ENCODE data around the gene PACRG. TPM values are rescaled to one million over a fixed set of nuclear protein-coding genes. Genes with fewer than 3 reads are reported as not detected.

PACRG gene
- total and polyA plus RNA-seq, 2 of the 13 experiments (the other 11 are each of a cell fraction or from before 2014, with no cell fraction given) = 0.13 TPM; not detected in 1

DNA sequence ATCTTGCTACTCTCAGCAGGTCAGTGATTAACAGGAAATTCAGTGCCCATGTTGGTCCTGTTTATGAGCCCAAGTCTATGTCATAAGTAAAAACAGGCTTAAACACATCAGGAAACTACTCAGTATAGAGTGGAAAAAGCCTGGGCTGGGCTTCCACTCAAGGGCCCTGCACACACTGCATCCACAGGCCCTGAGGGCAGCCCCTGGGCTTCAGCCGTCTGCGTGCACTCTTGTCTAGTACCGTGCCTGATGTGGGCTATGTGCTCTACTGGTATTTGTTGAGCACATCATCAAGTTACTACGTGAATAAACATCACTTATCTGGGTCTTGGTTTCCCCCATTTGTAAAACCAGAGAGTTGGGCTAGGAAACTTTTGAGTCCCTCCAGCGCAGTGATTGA, 135.2 kb downstream of the PACRG start:
- Histone ChIP-seq H4K20me1 (ENCODE audit: insufficient read depth, low read length) (no peaks in the 10 kb centered on the region), H3K36me3 (replicated peaks in 1 of 2; ENCODE audit: control insufficient read depth in 1 of 2, insufficient read depth in 2 of 2, low read length in 2 of 2) (no peaks in the 10 kb centered on the region), H3K4me2 (ENCODE audit: low read depth, low read length) (no peak overlapping the region), H3K9ac (ENCODE audit: insufficient read depth, low read depth, low read length) (no peak overlapping the region), H3K27ac (ENCODE audit: extremely low read length, insufficient read depth, low read length) (no peak overlapping the region), H2AFZ (ENCODE audit: low read length) (no peak overlapping the region), H3K4me1 (ENCODE audit: insufficient read depth, low read length) (no peaks in the 10 kb centered on the region), H3K4me3 (replicated peaks in 1 of 3; ENCODE audit: insufficient read depth in 1 of 3, low read depth in 2 of 3, low read length in 3 of 3) (no peak overlapping the region), H3K9me3 (ENCODE audit: low read length) (no peaks in the 10 kb centered on the region), H3K27me3 (ENCODE audit: control insufficient read depth in 1 of 2, insufficient read depth in 2 of 2, low read length in 2 of 2) (no peaks in the 10 kb centered on the region), H3K79me2 (ENCODE audit: insufficient read depth, low read length) (no peaks in the 10 kb centered on the region)
- 21% methylated on average over 5 of the region's 5 CpGs for WGBS (ENCODE audit: low lambda C conversion rate)
- no peak for TF ChIP-seq ZNF589 (CRISPR knock-in tag; conservative IDR thresholded peaks at IDR 0.05)
- no peak for TF ChIP-seq HNRNPL (IDR thresholded peaks at IDR 0.05; ENCODE audit: low read depth, low read length)
- TF ChIP-seq ZNF788 (CRISPR knock-in tag; IDR thresholded peaks at IDR 0.05; ENCODE audit: borderline replicate concordance) = no peak
- TF ChIP-seq, protein P1, sequence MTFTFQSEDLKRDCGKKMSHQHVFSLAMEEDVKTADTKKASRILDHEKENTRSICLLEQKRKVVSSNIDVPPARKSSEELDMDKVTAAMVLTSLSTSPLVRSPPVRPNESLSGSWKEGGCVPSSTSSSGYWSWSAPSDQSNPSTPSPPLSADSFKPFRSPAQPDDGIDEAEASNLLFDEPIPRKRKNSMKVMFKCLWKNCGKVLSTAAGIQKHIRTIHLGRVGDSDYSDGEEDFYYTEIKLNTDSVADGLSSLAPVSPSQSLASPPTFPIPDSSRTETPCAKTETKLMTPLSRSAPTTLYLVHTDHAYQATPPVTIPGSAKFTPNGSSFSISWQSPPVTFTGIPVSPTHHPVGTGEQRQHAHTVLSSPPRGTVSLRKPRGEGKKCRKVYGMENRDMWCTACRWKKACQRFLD (CRISPR knock-in tag; IDR thresholded peaks at IDR 0.05; ENCODE audit: borderline replicate concordance) = no peak
- TF ChIP-seq, protein P2, sequence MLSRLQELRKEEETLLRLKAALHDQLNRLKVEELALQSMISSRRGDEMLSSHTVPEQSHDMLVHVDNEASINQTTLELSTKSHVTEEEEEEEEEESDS (CRISPR knock-in tag; IDR thresholded peaks at IDR 0.05; ENCODE audit: borderline replicate concordance) = no peak
- TF ChIP-seq YEATS4 (CRISPR knock-in tag; IDR thresholded peaks at IDR 0.05; ENCODE audit: borderline replicate concordance) = no peak
- no peak for ATAC-seq
- CTCF ChIA-PET (ENCODE audit: low intra/inter-chr PET ratio, low total read pairs) = no interaction called here
- in situ Hi-C loops (cut with HindIII; ENCODE audit: extremely low pct_ligation_motif_present, low pct_unique_long_range_greater_than_20kb) (no loop called here), intact Hi-C loops (cut with micrococcal nuclease; ENCODE audit: unreplicated experiment) (no loop called here)
- POLR2A ChIA-PET = no interaction called here
- FAIRE-seq = no peak
- BruUV-seq (replicated peaks) = no TSS peak
- DNase-seq (ENCODE audit: low spot score) = no peak

DNA sequence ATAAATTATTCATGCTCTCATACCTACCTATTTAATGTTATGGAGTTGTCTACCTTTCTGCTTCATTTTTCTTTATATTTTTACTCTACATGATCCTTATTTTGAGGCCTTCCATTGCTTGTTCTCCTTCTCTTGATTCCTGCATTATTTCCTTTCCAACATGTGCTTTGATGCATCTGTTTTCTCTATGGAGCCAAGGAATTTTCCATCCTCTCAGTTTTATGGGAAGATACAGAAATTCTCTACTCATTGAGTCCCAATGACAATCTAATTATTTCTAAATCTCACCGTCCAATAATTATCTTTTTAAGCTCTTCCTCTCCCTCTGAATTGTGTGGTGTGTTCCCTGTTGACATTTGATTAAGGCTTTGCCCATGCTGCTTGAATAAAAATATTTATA, 136.0 kb downstream of the PACRG start:
- in situ Hi-C loops (cut with HindIII; ENCODE audit: extremely low pct_ligation_motif_present, low pct_unique_long_range_greater_than_20kb) = no loop called here
- ChIA-PET POLR2A (no interaction called here), CTCF (ENCODE audit: low intra/inter-chr PET ratio, low total read pairs) (no interaction called here)
- no peak overlapping the region for H3K4me3 ChIP-seq (replicated peaks in 1 of 3; ENCODE audit: insufficient read depth in 1 of 3, low read depth in 2 of 3, low read length in 3 of 3)
- WGBS (ENCODE audit: low lambda C conversion rate) = 2% methylated on average over 1 of the region's 1 CpG
- H3K27me3 ChIP-seq (ENCODE audit: control insufficient read depth in 1 of 2, insufficient read depth in 2 of 2, low read length in 2 of 2) = no peaks in the 10 kb centered on the region
- no peaks in the 10 kb centered on the region for H3K36me3 ChIP-seq (replicated peaks in 1 of 2; ENCODE audit: control insufficient read depth in 1 of 2, insufficient read depth in 2 of 2, low read length in 2 of 2)
- H3K4me1 ChIP-seq (ENCODE audit: insufficient read depth, low read length) = no peaks in the 10 kb centered on the region
- no peak overlapping the region for H3K27ac ChIP-seq (ENCODE audit: extremely low read length, insufficient read depth, low read length)
- no peaks in the 10 kb centered on the region for H4K20me1 ChIP-seq (ENCODE audit: insufficient read depth, low read length)
- DNase-seq (ENCODE audit: low spot score) (no peak), ATAC-seq (no peak), FAIRE-seq (no peak)
- intact Hi-C loops (cut with micrococcal nuclease; ENCODE audit: unreplicated experiment) = no loop called here
- BruUV-seq (replicated peaks) = no TSS peak
- TF ChIP-seq ZNF629 (CRISPR knock-in tag; conservative IDR thresholded peaks at IDR 0.05) (no peak), FOXK1 (CRISPR knock-in tag; IDR thresholded peaks at IDR 0.05; ENCODE audit: borderline replicate concordance, low read depth) (no peak), HOXD1 (CRISPR knock-in tag; IDR thresholded peaks at IDR 0.05) (no peak), SAFB2 (CRISPR knock-in tag; IDR thresholded peaks at IDR 0.05; ENCODE audit: borderline replicate concordance, low read depth) (no peak), MIER3 (CRISPR knock-in tag; IDR thresholded peaks at IDR 0.05; ENCODE audit: borderline replicate concordance) (no peak)
- TF ChIP-seq, protein P3, sequence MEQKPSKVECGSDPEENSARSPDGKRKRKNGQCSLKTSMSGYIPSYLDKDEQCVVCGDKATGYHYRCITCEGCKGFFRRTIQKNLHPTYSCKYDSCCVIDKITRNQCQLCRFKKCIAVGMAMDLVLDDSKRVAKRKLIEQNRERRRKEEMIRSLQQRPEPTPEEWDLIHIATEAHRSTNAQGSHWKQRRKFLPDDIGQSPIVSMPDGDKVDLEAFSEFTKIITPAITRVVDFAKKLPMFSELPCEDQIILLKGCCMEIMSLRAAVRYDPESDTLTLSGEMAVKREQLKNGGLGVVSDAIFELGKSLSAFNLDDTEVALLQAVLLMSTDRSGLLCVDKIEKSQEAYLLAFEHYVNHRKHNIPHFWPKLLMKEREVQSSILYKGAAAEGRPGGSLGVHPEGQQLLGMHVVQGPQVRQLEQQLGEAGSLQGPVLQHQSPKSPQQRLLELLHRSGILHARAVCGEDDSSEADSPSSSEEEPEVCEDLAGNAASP (CRISPR knock-in tag; IDR thresholded peaks at IDR 0.05; ENCODE audit: borderline replicate concordance) = no peak
- TF ChIP-seq, protein P4, sequence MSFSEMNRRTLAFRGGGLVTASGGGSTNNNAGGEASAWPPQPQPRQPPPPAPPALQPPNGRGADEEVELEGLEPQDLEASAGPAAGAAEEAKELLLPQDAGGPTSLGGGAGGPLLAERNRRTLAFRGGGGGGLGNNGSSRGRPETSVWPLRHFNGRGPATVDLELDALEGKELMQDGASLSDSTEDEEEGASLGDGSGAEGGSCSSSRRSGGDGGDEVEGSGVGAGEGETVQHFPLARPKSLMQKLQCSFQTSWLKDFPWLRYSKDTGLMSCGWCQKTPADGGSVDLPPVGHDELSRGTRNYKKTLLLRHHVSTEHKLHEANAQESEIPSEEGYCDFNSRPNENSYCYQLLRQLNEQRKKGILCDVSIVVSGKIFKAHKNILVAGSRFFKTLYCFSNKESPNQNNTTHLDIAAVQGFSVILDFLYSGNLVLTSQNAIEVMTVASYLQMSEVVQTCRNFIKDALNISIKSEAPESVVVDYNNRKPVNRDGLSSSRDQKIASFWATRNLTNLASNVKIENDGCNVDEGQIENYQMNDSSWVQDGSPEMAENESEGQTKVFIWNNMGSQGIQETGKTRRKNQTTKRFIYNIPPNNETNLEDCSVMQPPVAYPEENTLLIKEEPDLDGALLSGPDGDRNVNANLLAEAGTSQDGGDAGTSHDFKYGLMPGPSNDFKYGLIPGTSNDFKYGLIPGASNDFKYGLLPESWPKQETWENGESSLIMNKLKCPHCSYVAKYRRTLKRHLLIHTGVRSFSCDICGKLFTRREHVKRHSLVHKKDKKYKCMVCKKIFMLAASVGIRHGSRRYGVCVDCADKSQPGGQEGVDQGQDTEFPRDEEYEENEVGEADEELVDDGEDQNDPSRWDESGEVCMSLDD (CRISPR knock-in tag; IDR thresholded peaks at IDR 0.05; ENCODE audit: borderline replicate concordance) = no peak
- no peak overlapping the region for H3K9ac ChIP-seq (ENCODE audit: insufficient read depth, low read depth, low read length)
- H3K79me2 ChIP-seq (ENCODE audit: insufficient read depth, low read length) = no peaks in the 10 kb centered on the region
- H3K4me2 ChIP-seq (ENCODE audit: low read depth, low read length) = no peak overlapping the region
- H3K9me3 ChIP-seq (ENCODE audit: low read length) = no peaks in the 10 kb centered on the region
- no peak overlapping the region for H2AFZ ChIP-seq (ENCODE audit: low read length)
